ENCODE measurements around the gene DRICH1.

- TF ChIP-seq EZH2 (IDR thresholded peaks at IDR 0.05; ENCODE audit: insufficient read depth, poor library complexity, severe bottlenecking) (no peak), EZH2phosphoT487 (IDR thresholded peaks at IDR 0.05; ENCODE audit: insufficient read depth, low read depth) (no peak)
Measured at GRCh38 chr22:23591201-23591791, 40.8 kb downstream of the DRICH1 start.
